Inflammatory macrophage (primary cell): ENCODE results near the gene SEMA3E.
A peak's percentile ranks its signal among the peaks of the same experiment; 100 is the strongest.
"Not testable (repeated sequence)": the region's sequence is repeated elsewhere in the genome, so short reads cannot be mapped to it uniquely, and the experiment has no call there.

Source experiments
- DNase-seq, 2 donors: peaks; one replicate each; pipeline ENCODE4 v3.0.0-alpha.2; 2020 to 2022

SEMA3E gene

DNA sequence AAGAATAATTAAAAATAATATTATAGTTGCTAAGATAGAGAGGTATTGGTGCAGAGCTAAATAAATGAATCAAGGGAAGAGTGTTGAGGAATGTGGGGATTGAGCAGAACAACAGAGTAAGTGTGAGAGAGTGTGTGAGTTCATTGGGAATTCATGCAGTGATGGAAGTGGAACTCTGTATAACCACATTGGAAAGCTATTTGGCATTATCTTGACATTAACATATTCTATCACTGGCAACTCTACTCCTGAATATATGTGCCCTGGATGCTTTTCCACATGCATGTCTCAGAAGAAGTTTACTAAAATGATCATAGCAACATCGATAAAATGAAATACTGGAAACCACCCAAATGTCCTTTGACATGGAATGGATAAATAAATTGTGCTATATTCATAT lies 164.1 kb downstream of the SEMA3E start:
- no peak for DNase-seq

- DNase-seq = no peak
Observed at GRCh38 chr7:83484266-83484665, 164.7 kb downstream of the SEMA3E start.

DNA sequence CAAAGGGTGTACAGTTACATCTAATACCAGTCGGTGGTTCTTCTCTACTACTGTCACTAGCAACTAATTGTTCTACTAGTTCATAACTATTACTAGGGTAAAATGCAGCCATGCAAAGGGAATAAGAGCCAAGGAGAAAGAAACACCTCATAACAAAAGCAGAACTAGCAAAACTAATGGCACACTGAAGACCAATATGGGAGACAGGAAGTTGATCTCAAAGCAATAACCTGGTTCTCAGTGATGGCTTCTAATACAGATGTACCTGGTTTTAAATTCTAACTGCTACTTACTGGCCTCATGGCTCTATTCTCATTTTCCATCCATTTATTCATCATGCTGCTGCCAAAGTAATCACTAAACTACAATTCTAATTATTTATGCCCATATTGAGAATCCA lies 170.3 kb downstream of the SEMA3E start:
- DNase-seq = no peak

DNA sequence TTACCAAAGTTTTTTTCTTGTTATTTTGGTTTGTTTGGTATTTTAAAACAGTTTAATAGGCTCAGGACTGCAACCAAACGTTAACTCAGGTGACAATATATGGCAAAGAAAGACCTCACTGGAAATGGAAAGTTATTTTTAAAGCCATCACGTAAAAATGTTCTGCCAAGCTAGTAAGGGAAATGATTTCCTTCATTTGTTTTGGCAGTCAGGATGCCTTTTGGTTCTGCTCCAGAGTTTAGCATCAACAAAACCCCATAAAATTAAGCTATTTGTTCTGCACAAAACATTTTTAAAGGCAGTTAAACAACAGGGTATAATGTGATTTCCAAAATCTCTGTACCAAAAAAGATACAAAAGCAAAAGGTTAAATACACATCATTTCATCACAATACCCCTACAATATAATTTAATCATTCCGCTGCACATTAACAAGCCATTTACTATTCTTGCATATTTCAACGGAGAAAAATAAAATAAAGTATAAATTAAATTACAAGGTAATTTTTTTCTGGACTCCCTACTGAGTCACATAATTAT lies 172.4 kb downstream of the SEMA3E start:
- DNase-seq = no peak

- no peak for DNase-seq
Observed at GRCh38 chr7:83475420-83475819, 173.5 kb downstream of the SEMA3E start.

- no peak for DNase-seq
Observed at GRCh38 chr7:83472376-83472775, 176.6 kb downstream of the SEMA3E start.

GRCh38 chr7:83469491-83469890 lies 179.4 kb downstream of the SEMA3E start:
- DNase-seq = no peak

- DNase-seq = no peak
Observed at GRCh38 chr7:83469076-83469475, 179.9 kb downstream of the SEMA3E start.

GRCh38 chr7:83468251-83468739 lies 180.6 kb downstream of the SEMA3E start:
- peak; percentile 23 to 44 for DNase-seq

GRCh38 chr7:83467493-83467892 lies 181.4 kb downstream of the SEMA3E start:
- DNase-seq = no peak

GRCh38 chr7:83466956-83467355 lies 182.0 kb downstream of the SEMA3E start:
- DNase-seq = no peak

GRCh38 chr7:83466187-83466923 lies 182.6 kb downstream of the SEMA3E start:
- no peak for DNase-seq

DNA sequence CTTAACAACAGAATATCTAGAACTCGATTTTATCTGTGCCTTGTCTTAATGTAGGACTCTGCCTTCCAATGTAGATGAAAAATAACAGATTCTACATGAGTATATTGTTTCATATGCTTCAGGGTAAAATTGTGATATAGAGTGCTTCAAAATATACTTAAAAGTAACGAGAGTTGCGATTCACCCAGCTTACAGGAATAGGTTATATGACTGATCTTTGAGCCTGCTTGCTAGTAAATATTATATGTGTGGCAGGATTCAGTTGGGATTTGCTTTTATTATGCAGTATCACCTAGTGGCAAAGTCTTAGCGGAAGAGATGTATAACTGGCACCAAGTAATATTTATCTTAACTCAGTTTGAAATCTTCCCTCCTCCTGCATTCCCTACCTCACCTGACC lies 183.3 kb downstream of the SEMA3E start:
- no peak for DNase-seq

- DNase-seq = not testable (repeated sequence)
Observed at GRCh38 chr7:83461820-83462219, 187.1 kb downstream of the SEMA3E start.

DNA sequence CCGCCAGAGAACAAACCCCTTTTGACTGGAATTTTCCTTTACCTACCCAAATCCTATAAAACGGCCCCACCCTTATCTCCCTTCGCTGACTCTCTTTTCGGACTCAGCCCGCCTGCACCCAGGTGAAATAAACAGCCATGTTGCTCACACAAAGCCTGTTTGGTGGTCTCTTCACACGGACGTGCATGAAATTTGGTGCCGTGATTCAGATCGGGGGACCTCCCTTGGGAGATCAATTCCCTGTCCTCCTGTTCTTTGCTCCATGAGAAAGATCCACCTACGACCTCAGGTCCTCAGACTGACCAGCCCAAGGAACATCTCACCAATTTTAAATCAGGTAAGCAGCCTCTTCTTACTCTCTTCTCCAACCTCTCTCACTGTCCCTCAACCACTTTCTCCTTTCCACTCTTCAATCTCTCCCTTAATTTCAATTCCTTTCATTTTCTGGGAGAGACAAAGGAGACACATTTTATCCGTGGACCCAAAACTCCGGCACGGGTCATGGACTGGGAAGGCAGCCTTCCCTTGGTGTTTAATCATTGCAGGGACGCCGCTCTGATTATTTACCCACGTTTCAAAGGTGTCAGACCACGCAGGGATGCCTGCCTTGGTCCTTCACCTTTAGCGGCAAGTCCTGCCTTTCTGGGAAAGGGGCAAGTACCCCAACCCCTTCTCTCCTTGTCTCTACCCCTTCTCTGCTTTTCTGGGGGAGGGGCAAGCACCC lies 188.8 kb downstream of the SEMA3E start:
- not testable (repeated sequence) for DNase-seq

DNA sequence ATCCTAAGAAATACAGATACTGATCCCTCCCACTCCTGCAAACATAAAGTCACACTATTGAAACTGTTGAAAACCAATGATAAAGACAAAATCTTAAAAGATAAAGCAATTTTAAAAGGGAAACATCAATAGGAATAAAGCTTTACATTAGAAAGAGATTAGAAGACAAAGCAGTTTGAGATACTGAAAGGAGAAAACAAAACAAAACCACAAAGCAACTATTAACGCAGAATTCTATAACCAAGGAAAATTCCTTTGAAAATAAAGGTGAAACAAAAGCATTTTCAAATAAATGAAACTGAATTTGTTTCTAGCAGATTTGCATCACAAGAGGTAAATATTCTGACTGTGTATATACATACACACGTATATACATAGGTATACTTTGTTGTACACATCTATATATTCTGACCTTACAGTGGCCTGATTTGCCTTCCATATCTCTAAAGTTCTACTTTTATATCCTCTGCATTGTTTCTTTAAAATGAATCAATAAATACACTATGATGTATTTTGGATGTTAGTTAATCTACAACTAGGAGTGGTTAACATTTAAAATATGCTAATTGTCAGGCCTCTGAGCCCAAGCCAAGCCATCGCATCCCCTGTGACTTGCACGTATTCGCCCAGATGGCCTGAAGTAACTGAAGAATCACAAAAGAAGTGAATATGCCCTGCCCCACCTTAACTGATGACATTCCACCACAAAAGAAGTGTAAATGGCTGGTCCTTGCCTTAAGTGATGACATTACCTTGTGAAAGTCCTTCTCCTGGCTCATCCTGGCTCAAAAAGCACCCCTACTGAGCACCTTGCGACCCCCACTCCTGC lies 189.6 kb downstream of the SEMA3E start:
- DNase-seq = not testable (repeated sequence)

DNA sequence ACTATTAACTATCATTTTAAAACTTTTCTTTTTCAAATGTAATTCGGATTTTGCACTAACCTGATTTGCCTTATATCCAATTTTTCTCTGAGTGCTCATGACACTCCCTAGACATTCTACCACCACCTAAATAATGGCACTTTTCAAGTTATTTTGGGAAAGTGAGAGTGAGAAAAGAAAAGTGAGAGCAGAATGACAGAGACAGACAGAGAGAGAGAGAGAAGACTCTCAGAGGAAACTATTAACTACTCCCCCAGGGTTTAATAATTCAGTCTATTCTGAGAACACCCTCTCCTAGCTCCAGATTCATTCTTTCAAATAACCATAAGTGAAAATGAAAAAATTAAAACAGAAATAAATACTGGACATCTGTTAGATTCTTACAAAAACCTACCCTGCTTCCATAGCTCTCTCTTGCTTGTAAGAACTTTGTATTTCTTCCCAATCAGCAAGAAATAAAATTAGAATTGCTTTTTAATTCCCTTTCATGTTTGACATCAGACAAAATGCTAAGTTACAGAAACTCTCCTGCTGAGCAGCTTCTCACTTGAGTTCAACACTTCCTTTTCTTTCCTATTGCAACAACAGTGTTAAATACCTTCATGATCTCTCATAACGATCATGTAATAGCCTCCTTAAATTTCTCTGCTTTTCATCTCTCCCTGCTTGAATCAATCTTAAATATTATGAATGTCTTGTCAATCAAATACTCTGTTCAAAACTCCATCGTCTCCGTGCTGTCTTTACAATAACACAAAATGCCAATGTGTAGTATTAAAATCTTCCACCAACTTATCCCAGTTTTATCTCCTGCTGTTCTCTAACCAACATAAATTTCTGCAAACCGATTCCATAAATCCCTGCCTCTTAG lies 191.7 kb downstream of the SEMA3E start:
- no peak for DNase-seq

DNA sequence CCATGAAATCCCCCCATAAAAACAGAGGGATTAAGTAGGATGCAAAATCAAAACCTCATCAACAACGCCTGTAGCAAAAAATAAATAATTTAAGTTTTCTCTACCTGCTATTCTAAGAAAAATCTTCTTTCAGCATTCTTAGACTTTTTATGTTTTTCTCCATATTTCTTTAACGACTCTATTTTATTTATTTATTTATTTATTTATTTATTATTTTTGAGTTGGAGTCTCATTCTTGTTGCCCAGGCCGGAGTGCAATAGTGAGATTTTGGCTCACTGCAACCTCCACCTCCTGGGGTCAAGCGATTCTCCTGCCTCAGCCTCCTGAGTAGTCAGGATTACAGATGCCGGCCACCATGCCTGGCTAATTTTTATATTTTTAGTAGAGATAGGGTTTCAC lies 192.5 kb downstream of the SEMA3E start:
- no peak for DNase-seq

DNA sequence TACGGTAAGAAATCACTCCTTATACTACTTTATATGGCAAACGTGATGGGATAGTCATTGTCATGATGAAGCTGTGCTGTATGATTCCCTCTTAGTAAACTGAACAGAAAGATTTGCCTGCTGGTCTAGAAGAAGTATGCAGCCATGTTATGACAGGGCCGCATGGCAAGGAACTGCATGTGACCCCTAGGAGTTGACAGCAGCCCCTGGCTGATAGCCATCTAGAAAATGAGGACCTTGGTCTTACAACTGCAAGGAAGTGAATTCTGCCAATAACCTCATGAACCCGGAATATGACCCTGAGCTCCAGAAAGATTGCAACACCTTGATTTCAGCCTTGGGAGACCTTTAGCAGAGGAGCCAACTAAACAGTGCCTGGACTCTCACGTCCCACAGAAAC lies 193.3 kb downstream of the SEMA3E start:
- DNase-seq = no peak

DNA sequence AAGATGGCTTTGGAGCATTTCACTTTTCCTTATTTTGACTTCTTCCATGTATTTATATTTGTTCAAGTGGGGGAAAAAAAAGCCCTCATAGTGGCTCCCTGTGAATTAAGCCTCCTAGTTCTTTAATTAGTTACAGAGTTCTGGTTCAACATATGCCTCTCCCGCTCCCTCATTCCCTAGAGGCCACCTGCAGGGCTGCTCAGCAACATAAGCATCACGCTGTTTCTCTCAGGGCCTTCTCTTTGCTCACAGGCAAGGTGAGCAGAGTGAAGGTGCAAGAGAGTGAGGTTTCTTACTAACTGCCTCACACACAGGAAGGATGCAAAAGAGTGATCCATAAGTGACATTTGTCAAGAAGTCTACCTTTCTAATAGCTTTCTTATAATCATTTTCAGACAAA lies 196.7 kb downstream of the SEMA3E start:
- DNase-seq = no peak

GRCh38 chr7:83451501-83452045 lies 197.4 kb downstream of the SEMA3E start:
- DNase-seq = no peak

GRCh38 chr7:83449781-83450180 lies 199.2 kb downstream of the SEMA3E start:
- no peak for DNase-seq
